ENCODE data around the gene TOP2B. TPM values are rescaled to one million over a fixed set of nuclear protein-coding genes. Genes with fewer than 3 reads are reported as not detected.

The TOP2B gene
- total and polyA plus RNA-seq, 12 donors: 34.2 to 126 (median 101) TPM

- Histone ChIP-seq H3K4me1 (peaks cover 0 to 22% (median 3%) of the 10 kb centered on the region in 9 donors), H3K4me3 (no peak overlapping the region), H3K27ac (no peak overlapping the region), H3K36me3 (no peaks in the 10 kb centered on the region), H3K27me3 (no peaks in the 10 kb centered on the region), H3K9me3 (no peaks in the 10 kb centered on the region)
- intact Hi-C loops (cut with DNase I): no loop called here
- TF ChIP-seq, protein P1, sequence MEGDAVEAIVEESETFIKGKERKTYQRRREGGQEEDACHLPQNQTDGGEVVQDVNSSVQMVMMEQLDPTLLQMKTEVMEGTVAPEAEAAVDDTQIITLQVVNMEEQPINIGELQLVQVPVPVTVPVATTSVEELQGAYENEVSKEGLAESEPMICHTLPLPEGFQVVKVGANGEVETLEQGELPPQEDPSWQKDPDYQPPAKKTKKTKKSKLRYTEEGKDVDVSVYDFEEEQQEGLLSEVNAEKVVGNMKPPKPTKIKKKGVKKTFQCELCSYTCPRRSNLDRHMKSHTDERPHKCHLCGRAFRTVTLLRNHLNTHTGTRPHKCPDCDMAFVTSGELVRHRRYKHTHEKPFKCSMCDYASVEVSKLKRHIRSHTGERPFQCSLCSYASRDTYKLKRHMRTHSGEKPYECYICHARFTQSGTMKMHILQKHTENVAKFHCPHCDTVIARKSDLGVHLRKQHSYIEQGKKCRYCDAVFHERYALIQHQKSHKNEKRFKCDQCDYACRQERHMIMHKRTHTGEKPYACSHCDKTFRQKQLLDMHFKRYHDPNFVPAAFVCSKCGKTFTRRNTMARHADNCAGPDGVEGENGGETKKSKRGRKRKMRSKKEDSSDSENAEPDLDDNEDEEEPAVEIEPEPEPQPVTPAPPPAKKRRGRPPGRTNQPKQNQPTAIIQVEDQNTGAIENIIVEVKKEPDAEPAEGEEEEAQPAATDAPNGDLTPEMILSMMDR (IDR thresholded peaks at IDR 0.05): no peak
- WGBS, 2 donors: 0 to 14% methylated on average over 1 of the region's 1 CpG
- ATAC-seq: no peak
- no peak for DNase-seq
Measured at GRCh38 chr3:25547943-25548674, 116.6 kb downstream of the TOP2B start.

Small RNAs within 50 kb of the gene (microRNA-seq; reads per million reads assigned to microRNA genes)
- 0 to 0.51 reads per million in 2 donors for gene MIR4442

Other genes with a start within 250 kb of the TOP2B start
- 10 to 100 TPM in 9 of 10 donors, 1 to 10 TPM in 1; 8.6 to 23.2 (median 19.0) TPM for gene RARB, start 236.6 kb downstream of the TOP2B start, total RNA-seq
- gene RARB, start 236.6 kb downstream of the TOP2B start, polyA plus RNA-seq: 1 to 10 TPM; 3.6 to 6.5 TPM
- 10 to 100 TPM; 23.4 to 40.3 (median 27.8) TPM for gene NGLY1, start 118.5 kb upstream of the TOP2B start, total RNA-seq
- gene NGLY1, start 118.5 kb upstream of the TOP2B start, polyA plus RNA-seq: 10 to 100 TPM; 25.4 to 33.9 TPM
- 10 to 100 TPM; 12.7 to 18.0 (median 16.1) TPM for gene OXSM, start 125.2 kb upstream of the TOP2B start, total RNA-seq
- gene OXSM, start 125.2 kb upstream of the TOP2B start, polyA plus RNA-seq: 10 to 100 TPM; 12.8 to 26.1 TPM

All from heart right ventricle (tissue), 16 donors.